NCI-H2081 treated with DMSO at 0.1 percent for 48 hours (cell line): ENCODE results near the gene MAP2K5.

Experiments used
- DNase-seq: peaks from one replicate; lab custom pipeline; 2025; lab: John Stamatoyannopoulos, UW

MAP2K5 gene

GRCh38 chr15:67806536-67806935, 264.0 kb downstream of the MAP2K5 start:
- DNase-seq: no peak

GRCh38 chr15:67807141-67807540, 264.6 kb downstream of the MAP2K5 start:
- DNase-seq: no peak

- DNase-seq: no peak
Measured at GRCh38 chr15:67807836-67808235, 265.3 kb downstream of the MAP2K5 start.

DNA sequence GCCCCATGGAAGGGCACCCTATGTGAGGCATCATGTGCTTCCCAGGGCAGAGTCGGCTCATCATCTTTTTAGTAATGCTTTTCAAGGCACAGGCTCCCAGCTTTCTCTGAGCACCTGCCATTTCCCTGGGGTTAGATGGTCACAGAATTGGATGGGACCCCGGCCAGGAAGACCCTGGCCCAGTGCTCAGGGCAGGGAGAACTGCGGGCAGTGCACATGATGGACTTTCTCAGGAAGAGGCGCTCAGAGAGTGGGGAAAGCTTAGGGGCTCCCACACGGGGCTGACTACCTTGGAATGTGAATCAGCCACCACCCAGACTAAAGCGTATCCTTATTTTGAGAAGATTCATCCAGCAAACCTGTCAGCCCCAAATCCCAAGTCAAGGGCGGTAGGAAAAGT, 266.3 kb downstream of the MAP2K5 start:
- DNase-seq: no peak

GRCh38 chr15:67809441-67809840, 266.9 kb downstream of the MAP2K5 start:
- no peak for DNase-seq

GRCh38 chr15:67809866-67810265, 267.4 kb downstream of the MAP2K5 start:
- DNase-seq: no peak

GRCh38 chr15:67812241-67812644, 269.7 kb downstream of the MAP2K5 start:
- DNase-seq: no peak

DNA sequence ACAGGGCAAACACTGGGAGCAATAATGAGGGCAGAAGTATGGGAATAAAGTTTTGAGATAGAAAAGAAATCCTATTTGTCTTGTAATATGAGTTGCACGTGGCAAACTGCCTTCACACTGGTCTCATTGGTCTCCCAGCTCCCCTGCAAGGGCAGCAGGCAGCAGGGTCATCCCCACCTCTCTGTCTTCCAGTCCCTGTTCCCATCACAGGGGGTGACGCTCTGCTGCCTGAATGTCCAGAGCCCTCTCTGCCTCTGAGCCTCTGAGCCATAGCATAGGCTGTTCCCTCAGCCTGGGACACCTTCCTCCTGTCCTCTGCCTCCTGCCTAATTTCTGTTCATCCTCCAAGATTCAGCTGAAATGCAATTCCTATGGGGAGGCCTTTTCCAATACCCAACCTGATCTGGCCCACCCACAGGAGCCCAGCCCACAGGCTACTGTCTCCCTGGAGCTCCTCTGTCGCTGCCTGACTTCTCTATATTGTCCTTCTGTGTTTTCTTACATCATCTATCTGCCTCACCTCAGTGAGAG, 270.7 kb downstream of the MAP2K5 start:
- no peak for DNase-seq

GRCh38 chr15:67815036-67815592, 272.6 kb downstream of the MAP2K5 start:
- no peak for DNase-seq

DNA sequence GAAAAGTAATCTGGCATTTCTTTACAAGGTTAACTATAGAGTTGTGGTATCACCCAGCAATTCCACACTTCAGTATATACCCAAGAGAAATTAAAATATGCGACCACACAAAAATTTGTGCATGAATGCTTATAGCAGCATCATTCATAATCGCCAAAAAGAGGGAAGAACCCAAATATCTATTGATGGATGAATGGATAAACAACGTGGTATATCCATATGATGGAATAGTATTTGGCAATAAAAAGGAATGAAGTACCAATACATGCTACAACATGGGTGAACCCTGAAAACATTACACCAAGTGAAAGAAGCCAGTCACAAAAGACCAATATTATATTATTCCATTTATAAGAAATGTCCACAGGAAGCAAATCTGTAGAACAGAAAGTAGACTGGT, 274.2 kb downstream of the MAP2K5 start:
- DNase-seq: no peak

DNA sequence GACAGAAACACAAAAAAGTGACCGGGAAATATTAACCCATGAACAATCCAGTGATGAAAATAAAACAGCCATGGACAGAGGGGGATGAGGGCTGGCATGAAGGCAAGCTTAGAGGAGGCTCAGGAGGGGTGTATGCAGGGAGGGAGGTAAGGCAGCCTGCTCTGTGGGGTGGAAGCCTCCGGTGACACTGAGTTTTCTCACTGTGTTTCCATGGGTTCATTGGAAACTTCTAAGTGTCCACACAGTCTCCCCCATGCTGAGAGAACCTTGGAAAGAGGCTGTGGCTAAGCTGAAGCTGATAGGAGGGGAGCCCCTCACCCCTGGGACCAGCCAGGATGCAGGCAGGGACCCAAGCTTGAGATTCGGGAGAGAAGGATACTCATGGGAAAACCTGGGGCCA, 276.0 kb downstream of the MAP2K5 start:
- DNase-seq: no peak

DNA sequence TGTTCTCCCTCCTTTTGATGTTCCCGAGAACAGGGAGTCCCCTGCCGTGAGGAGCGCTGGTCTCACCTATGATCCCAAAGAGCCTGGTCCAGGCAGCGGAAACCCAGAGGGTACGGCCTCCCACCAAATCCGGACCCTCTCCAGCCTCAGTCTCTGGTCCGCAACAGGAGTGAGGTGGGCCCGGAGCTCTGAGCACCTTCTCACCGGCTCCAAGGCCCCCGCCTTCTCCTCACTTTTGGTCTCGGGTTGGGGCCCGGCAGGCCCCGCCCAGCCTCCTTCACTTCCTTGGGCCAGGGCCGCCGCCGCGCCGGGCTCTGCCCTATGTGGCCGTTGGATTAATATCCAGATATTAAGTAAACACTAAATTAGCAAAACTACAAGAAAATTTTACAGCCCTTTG, 277.1 kb downstream of the MAP2K5 start:
- no peak for DNase-seq

DNA sequence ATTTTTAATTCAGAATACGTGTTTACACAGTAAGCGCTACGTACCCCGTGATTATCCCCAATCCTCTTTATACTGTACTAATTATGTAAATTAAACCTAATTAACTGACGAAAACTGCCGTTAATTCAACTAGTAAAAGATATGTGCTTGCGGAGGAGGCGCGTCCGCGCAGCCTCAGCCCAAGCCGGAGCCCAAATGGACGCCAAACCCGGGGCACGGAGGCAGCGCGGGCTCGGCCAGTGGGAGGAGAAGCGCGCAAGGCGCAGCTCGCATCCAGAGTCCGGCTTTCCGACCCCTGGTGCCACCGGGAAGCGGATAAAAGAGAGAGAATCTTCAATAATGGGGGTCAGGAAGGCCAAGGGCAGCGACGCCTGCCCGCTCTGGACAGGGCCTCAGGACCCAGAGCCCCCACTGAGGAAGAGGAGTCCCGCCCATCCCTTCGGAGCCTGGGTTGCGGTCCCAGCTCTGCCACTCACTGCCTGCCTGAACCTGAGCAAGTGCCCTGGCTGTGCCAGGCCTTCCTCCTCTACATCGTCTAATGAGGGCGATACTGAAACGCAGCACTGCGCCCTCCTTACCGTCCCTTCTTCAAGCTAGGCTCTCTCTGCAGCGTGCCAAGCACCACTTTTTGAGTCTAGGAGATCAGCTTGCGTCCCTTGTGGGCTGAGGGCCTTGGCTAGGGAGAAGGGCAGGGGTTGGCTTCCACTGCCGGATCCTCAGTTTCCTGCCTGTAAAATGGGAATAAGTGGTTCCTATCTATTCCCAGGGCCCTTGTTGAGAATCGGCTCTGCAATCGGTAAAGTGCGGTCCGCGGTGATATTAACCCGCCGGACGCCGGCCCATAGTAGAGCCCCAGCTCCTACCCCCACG, 277.9 kb downstream of the MAP2K5 start:
- no peak for DNase-seq

GRCh38 chr15:67820992-67821783, 278.7 kb downstream of the MAP2K5 start:
- no peak for DNase-seq

- no peak for DNase-seq
Measured at GRCh38 chr15:67821784-67822440, 279.4 kb downstream of the MAP2K5 start.

DNA sequence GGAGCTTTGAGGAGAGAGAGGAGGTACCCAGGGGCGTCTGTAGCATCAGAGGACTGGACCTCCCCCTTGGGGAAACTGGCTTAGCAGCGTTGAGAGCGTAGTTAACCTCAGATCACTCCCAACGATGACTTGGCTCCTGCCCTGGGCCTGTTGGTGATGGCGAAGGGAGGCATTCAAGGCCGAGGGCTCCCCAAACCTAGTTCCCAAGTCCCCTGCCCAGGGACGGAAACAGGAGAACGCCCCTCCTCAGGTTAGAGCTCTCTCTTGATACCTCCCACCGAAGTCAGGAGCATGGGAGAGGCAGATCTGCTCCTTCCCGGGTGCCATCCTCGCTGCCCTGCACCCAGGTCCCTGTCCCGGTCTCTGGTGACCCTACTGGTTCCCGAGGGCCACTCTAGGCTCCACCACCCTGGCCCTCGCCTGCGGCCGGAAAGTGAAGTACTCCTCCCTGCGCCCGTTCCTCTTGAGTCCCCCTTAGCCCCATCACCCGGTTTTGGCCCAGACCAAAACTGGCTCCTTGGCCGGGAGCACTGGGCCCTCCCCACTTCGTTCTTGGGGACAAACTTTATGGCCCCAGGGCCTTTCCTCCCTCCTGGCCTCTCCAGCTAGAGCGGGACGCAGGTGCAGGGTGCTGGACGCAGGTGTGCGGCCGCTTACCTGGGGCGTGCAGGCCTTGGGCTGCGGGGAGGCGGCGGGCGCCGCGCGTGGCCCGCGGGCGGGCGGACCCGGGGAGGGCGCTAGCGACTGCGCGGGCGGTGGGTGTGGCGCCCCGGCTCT, 280.2 kb downstream of the MAP2K5 start:
- DNase-seq: no peak

DNA sequence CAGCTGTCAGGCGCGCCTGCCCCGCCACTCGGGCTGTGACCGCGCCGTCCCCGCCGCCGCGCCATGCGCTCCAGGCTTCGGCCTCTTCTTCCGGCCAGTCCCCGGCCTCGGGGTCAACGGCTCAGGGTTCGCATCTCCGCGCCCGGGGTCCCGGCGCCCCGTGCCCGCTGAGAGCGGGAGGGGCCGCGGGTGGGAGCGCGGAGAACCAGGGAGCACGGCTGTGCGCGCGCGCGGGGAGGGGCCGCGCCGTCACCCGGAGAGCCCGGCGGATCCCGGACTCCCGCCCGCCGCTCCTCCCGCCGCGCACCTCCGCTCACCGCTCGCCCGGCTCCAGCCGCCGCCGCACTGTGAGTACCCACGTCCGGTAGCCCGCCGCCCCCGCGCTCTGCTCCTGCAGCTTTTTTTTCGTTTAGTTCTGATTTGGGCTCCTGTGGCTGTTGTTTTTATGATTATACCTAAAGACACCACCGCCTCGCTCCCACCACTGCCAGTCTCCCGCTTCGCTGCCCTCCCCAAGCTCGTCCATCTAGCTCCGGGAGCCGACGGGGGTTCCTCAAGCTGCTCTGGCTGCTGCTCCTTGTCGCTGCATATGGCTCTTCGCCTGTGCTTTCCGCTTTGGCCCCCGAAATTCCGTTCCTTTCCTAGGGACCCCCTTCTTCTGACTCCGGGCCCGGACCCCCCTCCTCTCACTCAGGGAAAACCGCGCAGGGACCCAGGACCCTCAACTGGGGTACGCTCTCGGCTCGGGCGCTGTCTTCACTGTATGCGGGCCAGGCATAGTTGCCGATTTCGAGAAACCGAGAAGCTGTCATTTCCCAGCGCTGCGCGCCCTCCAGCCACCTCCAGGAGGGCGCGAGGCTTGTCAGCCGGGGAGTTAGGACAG, 281.1 kb downstream of the MAP2K5 start:
- DNase-seq: no peak

DNA sequence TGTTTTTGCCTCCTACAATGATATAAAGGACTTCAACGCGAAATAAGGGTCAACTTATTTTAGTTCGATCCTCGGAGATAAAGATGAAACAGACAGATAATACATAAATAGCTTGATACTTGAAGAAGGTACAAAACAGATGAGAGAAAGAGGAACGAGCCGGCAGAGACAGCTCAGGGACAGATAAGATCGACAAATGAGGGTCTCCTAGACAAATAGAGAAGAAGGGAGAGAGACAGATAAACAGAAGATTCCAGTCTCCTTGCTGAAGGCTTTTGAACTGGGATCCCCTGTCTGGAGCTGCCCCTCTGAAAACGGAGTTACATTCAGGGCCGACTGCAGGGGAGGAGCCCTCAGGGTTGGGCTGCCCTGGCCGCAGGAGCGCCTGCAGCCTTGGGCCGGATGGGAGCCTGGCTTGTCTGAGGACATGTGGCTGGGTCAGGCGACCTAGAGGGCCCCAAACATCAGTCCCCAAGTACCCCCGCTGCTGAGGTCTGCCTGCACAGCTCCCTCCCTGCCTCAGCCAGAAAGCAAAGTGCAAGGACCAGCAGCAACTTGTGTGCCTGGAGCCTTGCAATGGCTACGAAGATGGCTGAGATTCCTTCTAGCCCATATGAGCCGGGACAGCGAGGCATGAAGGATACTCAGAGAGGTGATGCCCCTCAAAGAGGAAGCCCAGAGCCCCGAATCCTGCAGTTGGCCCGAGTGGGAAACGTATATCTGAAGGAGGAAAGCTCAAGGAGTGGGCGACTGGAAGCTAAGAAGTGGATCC, 281.9 kb downstream of the MAP2K5 start:
- DNase-seq: no peak
